Measurements from ENCODE around the gene FTCDNL1. TPM values are rescaled to one million over a fixed set of nuclear protein-coding genes. Genes with fewer than 3 reads are reported as not detected.

FTCDNL1 gene
- total RNA-seq, 1 donor, result 1.7 TPM

GRCh38 chr2:199713746-199714145, 137.2 kb downstream of the FTCDNL1 start:
- peaks cover 2% of the 10 kb centered on the region for H3K27me3 ChIP-seq (ENCODE audit: insufficient read depth, low read length)
- no peak overlapping the region for H3K4me3 ChIP-seq (ENCODE audit: low read length)
- H3K9me3 ChIP-seq (ENCODE audit: low read depth, low read length), result peaks cover 5% of the 10 kb centered on the region
- H3K4me1 ChIP-seq (ENCODE audit: insufficient read depth, low read length), result peaks cover 4% of the 10 kb centered on the region

GRCh38 chr2:199710551-199710950, 140.4 kb downstream of the FTCDNL1 start:
- H3K4me1 ChIP-seq (ENCODE audit: insufficient read depth, low read length), result no peaks in the 10 kb centered on the region
- no peak overlapping the region for H3K4me3 ChIP-seq (ENCODE audit: low read length)
- H3K9me3 ChIP-seq (ENCODE audit: low read depth, low read length), result peaks cover 19% of the 10 kb centered on the region
- peaks cover 2% of the 10 kb centered on the region for H3K27me3 ChIP-seq (ENCODE audit: insufficient read depth, low read length)

Other genes with a start within 250 kb of the FTCDNL1 start
- gene C2orf69, start 60.1 kb upstream of the FTCDNL1 start, total RNA-seq, result 19.7 TPM
- gene TYW5, start 104.3 kb upstream of the FTCDNL1 start, total RNA-seq, result 23.1 TPM
- 50.9 TPM for gene MAIP1, start 104.4 kb upstream of the FTCDNL1 start, total RNA-seq

Measured in mononuclear cell (primary cell).